A673 (cell line): ENCODE results near the gene PIEZO1.

Source experiments
- EZH2 ChIP-seq: fragments of 200-600 bp; sonication (generic); IDR thresholded peaks from 2 replicates; pipeline ENCODE4 v1.6.1; 2017; ENCODE audit warnings: borderline replicate concordance, low read depth, mild to moderate bottlenecking, mixed read lengths, antibody characterized with exemption, low read length; ENCODE audit not compliant: poor library complexity, severe bottlenecking
- TF ChIP-seq, protein P1 (sequence below): fragments of 300-800, 200-600 bp; sonication (generic); conservative IDR thresholded peaks from 2 replicates; pipeline ENCODE4 v1.5.1; 2017; ENCODE audit warnings: low read depth, mild to moderate bottlenecking, antibody characterized with exemption, low read length, moderate library complexity, mixed read lengths

DNA sequence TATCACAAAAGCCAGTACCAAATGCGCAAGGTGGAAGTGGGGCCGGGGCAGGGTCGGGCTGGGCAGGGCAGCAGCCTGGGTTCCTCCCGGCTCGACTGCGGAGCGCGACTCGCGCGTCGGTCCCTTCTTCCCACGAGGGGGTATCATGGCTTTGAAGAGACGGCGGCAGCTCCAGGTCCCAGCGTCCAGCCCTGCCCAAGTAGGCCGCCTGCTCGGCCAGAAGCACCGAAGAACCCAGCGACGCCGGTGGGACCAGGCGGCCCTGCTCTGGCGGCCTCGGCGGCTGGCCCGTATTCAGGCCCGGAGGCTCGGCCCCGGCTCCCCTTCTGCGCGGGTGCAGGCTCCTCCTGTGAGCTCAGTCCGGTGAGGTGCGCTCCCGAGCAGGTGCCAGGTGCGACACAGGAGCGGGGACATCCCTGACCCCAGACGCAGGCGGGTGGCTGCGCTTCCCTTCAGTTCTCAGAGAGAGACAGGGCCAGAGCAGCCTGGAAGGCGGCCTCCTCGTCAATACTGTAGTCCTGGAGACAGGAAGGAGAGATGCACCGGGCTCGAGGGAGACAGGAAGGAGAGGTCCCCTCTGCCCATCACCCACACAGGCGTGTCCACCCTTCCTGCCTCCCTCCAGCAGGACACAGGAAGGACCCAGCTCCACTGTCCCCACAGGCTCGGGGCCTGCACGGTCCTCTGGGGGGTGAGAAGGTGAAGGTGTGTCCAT is 87.7 kb downstream of the PIEZO1 start:
- TF ChIP-seq, protein P1, sequence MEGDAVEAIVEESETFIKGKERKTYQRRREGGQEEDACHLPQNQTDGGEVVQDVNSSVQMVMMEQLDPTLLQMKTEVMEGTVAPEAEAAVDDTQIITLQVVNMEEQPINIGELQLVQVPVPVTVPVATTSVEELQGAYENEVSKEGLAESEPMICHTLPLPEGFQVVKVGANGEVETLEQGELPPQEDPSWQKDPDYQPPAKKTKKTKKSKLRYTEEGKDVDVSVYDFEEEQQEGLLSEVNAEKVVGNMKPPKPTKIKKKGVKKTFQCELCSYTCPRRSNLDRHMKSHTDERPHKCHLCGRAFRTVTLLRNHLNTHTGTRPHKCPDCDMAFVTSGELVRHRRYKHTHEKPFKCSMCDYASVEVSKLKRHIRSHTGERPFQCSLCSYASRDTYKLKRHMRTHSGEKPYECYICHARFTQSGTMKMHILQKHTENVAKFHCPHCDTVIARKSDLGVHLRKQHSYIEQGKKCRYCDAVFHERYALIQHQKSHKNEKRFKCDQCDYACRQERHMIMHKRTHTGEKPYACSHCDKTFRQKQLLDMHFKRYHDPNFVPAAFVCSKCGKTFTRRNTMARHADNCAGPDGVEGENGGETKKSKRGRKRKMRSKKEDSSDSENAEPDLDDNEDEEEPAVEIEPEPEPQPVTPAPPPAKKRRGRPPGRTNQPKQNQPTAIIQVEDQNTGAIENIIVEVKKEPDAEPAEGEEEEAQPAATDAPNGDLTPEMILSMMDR, result no peak
- TF ChIP-seq EZH2, result no peak
